Activated T-cell treated with anti-CD3 and anti-CD28 coated beads, Interleukin-2, amount 50 U/mL, for 24 hours (primary cell): ENCODE measurements around the gene SRRM3.
"Not testable (repeated sequence)": the region's sequence is repeated elsewhere in the genome, so short reads cannot be mapped to it uniquely, and the experiment has no call there.

Source experiments
- DNase-seq: peaks from one replicate; pipeline ENCODE4 v3.0.0-alpha.2; 2020
- H3K27ac Mint-ChIP-seq: 2 replicates; pipeline ENCODE4 v1.8.0; 2020; ENCODE audit warnings: mild to moderate bottlenecking, mixed read lengths
- H3K27me3 Mint-ChIP-seq: 2 replicates; pipeline ENCODE4 v1.8.0; 2020; ENCODE audit warnings: mixed read lengths
- H3K36me3 Mint-ChIP-seq: 2 replicates; pipeline ENCODE4 v1.8.0; 2020; ENCODE audit warnings: low read depth, mixed read lengths
- H3K4me1 Mint-ChIP-seq: 2 replicates; pipeline ENCODE4 v1.8.0; 2020; ENCODE audit warnings: low read depth, mixed read lengths
- H3K4me3 Mint-ChIP-seq: 2 replicates; pipeline ENCODE4 v1.8.0; 2020; ENCODE audit warnings: mild to moderate bottlenecking, moderate library complexity, mixed read lengths
- H3K9me3 Mint-ChIP-seq: 2 replicates; pipeline ENCODE4 v1.8.0; 2020; ENCODE audit warnings: mixed read lengths

Gene SRRM3

GRCh38 chr7:76173566-76174205 is 28.0 kb upstream of the SRRM3 start:
- Mint-ChIP-seq H3K27ac (no peak overlapping the region), H3K9me3 (no peaks in the 10 kb centered on the region), H3K4me1 (peaks cover 7% of the 10 kb centered on the region), H3K27me3 (no peaks in the 10 kb centered on the region), H3K4me3 (no peak overlapping the region), H3K36me3 (no peaks in the 10 kb centered on the region)
- DNase-seq, result no peak

DNA sequence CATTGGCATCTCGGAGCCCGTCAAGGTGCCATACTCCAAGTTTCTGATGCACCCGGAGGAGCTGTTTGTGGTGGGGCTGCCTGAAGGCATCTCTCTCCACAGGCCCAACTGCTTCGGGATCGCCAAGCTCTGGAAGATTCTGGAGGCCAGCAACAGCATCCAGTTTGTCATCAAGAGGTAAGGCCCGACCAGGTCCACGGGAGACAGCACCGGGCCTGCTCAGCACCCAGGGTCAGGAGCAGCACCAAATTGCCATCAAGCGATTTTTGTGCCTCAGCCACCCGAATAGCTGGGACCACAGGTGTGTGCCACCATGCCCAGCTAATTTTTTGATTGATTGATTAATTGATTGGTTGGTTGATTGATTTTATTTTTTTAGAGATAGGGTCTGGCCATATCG is 24.7 kb upstream of the SRRM3 start:
- H3K9me3 Mint-ChIP-seq, H3K36me3 Mint-ChIP-seq, H3K27ac Mint-ChIP-seq, DNase-seq, H3K27me3 Mint-ChIP-seq, H3K4me1 Mint-ChIP-seq, H3K4me3 Mint-ChIP-seq: not testable (repeated sequence)

DNA sequence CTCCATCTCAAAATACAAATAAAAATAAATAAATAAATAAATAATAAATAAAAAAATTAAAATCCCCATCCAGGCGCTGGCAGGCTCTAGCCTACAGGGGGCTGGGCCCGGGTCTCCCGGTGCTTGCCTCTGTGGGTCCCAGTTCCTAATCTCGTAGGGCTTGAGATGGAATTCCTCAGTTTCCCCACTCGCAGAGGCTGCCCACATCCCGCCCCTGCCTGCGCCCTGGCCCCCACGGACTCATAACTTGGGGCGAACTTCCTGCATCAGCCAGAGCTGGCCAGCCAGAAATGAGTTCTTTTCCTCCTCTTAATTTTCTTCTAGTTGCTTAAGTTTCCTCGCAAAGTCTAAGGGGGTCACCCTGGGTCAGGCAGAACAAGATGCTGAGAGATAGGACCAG is 22.0 kb upstream of the SRRM3 start:
- Mint-ChIP-seq H3K27ac (no peak overlapping the region), H3K4me3 (no peak overlapping the region), H3K36me3 (no peaks in the 10 kb centered on the region), H3K4me1 (peaks cover 4% of the 10 kb centered on the region), H3K9me3 (no peaks in the 10 kb centered on the region), H3K27me3 (no peaks in the 10 kb centered on the region)
- DNase-seq, result no peak

DNA sequence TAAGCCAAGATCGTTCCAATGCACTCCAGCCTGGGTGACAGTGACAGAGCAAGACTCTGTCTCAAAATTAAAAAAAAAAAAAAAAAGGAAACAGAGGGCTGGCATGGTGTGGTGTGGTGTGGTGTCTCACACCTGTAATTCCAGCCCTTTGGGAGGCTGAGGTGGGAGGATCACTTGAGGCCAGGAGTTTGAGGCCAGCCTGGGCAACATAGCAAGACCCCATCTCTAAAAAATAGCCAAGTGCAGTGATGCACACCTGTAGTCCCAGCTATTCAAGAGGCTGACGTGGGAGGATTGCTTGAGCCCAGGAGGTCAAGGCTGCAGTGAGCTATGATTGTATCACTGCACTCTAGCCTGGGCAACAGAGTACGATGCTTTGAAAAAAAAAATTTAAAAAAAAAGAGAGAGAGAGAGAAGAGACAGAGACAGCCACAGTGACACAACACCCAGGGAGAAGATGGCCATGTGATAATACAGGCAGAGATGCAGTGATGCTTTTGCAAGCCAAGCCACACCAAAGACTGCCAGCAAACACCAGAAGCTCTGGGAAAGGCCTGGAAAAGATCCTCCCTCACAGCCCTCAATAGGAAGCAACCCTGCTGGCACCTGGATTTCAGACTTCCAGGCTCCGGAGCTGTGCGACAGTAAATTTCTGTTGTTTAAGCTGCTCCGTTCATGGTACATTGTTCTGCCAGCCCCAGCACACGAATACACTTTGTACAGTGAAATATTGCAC is 19.3 kb upstream of the SRRM3 start:
- peaks cover 4% of the 10 kb centered on the region for H3K4me1 Mint-ChIP-seq
- H3K4me3 Mint-ChIP-seq, result no peak overlapping the region
- H3K27ac Mint-ChIP-seq, result no peak overlapping the region
- no peaks in the 10 kb centered on the region for H3K36me3 Mint-ChIP-seq
- no peak for DNase-seq
- H3K9me3 Mint-ChIP-seq, result no peaks in the 10 kb centered on the region
- no peaks in the 10 kb centered on the region for H3K27me3 Mint-ChIP-seq

- Mint-ChIP-seq H3K36me3 (no peaks in the 10 kb centered on the region), H3K27ac (no peak overlapping the region), H3K27me3 (no peaks in the 10 kb centered on the region), H3K4me3 (no peak overlapping the region), H3K9me3 (no peaks in the 10 kb centered on the region), H3K4me1 (no peaks in the 10 kb centered on the region)
- DNase-seq, result no peak
These were observed 16.4 kb upstream of the SRRM3 start for GRCh38 chr7:76185187-76185896.

DNA sequence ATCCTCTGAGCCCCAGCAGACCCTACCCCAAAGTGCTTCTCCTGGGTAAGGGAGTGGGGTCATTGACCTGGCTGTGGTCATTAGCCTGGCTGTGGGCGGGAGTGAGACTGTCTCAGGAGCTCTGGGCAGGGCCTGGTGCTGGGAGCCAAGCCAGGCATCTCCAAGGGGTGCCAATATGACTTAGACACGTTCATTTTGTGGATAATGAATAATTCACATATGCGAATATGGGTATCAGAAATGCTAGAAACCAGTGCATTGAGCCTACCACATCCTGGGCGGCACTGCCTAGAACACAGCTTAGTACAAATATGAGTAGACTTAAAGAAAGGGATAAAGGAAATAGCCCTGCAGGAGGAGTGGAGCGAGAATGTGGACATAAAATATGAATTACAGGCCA is 14.4 kb upstream of the SRRM3 start:
- Mint-ChIP-seq H3K27me3 (no peaks in the 10 kb centered on the region), H3K9me3 (no peaks in the 10 kb centered on the region), H3K36me3 (no peaks in the 10 kb centered on the region), H3K4me3 (no peak overlapping the region), H3K4me1 (no peaks in the 10 kb centered on the region), H3K27ac (no peak overlapping the region)
- DNase-seq, result no peak

DNA sequence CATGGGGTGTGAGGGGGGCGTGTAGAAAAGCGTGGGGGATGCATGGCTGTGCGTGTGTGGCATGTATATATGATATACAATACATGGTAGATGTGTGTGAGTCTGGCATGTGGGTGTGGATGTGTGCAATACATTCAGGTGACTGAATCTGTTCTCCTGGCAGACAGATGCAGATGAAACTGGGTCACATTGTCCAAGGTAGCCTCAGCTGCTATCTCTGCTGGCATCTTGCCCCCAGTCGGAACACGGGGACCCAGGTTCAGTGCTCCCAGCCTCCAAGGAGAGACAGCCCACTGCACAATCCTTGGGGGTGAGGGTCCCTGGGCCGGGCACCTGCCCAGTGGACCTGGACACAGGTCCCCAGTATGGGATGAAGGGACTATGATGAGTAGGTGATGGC is 12.4 kb upstream of the SRRM3 start:
- H3K4me1 Mint-ChIP-seq, result no peaks in the 10 kb centered on the region
- H3K36me3 Mint-ChIP-seq, result no peaks in the 10 kb centered on the region
- DNase-seq, result no peak
- no peaks in the 10 kb centered on the region for H3K9me3 Mint-ChIP-seq
- H3K4me3 Mint-ChIP-seq, result no peak overlapping the region
- peaks cover 3% of the 10 kb centered on the region for H3K27me3 Mint-ChIP-seq
- H3K27ac Mint-ChIP-seq, result no peak overlapping the region

DNA sequence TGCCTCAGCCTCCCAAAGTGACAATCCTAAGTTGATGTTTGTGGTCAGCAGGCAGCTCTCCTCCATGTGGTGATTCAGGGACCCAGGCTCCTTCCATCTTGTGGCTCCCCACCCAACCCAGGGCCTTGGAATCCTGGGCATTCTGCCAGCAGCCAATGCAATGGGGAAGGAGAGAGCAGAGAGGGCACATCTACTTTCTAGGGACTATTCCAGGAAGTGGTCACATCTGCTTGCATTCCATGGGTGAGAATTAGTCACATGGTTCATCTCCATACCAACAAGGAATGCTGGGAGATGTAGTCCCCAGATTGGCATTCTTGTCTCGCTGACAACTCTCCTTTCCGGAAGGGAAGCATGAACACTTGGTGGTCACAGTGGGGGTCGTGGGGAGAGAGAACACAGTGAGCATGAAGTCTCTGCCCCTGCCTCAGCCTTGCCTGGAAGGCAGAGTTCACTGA is 9.9 kb upstream of the SRRM3 start:
- peaks cover 15% of the 10 kb centered on the region for H3K27me3 Mint-ChIP-seq
- no peak overlapping the region for H3K27ac Mint-ChIP-seq
- no peaks in the 10 kb centered on the region for H3K9me3 Mint-ChIP-seq
- DNase-seq, result no peak
- H3K4me1 Mint-ChIP-seq, result no peaks in the 10 kb centered on the region
- no peak overlapping the region for H3K4me3 Mint-ChIP-seq
- no peaks in the 10 kb centered on the region for H3K36me3 Mint-ChIP-seq

- no peaks in the 10 kb centered on the region for H3K9me3 Mint-ChIP-seq
- no peaks in the 10 kb centered on the region for H3K36me3 Mint-ChIP-seq
- DNase-seq, result no peak
- no peak overlapping the region for H3K27ac Mint-ChIP-seq
- no peaks in the 10 kb centered on the region for H3K4me1 Mint-ChIP-seq
- H3K27me3 Mint-ChIP-seq, result peaks cover 21% of the 10 kb centered on the region
- no peak overlapping the region for H3K4me3 Mint-ChIP-seq
These were observed 8.2 kb upstream of the SRRM3 start for GRCh38 chr7:76193466-76193865.

GRCh38 chr7:76193883-76194282 is 7.8 kb upstream of the SRRM3 start:
- H3K36me3 Mint-ChIP-seq, result no peaks in the 10 kb centered on the region
- no peak overlapping the region for H3K27ac Mint-ChIP-seq
- H3K4me3 Mint-ChIP-seq, result no peak overlapping the region
- H3K27me3 Mint-ChIP-seq, result peaks cover 23% of the 10 kb centered on the region
- no peaks in the 10 kb centered on the region for H3K9me3 Mint-ChIP-seq
- no peaks in the 10 kb centered on the region for H3K4me1 Mint-ChIP-seq
- no peak for DNase-seq

DNA sequence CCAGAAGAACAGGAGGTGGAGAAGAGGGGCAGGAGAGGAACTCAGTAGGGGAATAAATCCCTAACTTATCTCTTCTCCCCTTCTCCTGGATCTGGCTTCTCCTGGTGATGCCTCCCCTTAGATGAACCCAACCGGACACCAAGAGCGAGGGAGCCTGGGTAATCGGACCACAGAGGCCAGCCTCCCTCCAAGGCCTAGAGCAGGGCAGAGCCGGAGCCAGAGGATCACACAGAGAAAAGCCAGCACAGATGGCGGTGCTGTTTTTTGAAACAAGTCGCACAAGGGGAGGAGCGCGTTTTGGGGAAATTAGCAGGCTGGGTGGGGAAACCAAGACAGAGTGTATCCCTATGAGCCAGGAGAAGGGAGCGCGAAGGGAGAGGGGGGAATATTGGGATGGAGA is 4.9 kb upstream of the SRRM3 start:
- peaks cover 34% of the 10 kb centered on the region for H3K27me3 Mint-ChIP-seq
- no peaks in the 10 kb centered on the region for H3K36me3 Mint-ChIP-seq
- no peak for DNase-seq
- no peak overlapping the region for H3K4me3 Mint-ChIP-seq
- H3K9me3 Mint-ChIP-seq, result no peaks in the 10 kb centered on the region
- H3K27ac Mint-ChIP-seq, result no peak overlapping the region
- no peaks in the 10 kb centered on the region for H3K4me1 Mint-ChIP-seq

GRCh38 chr7:76198202-76198601 is 3.5 kb upstream of the SRRM3 start:
- Mint-ChIP-seq H3K9me3 (no peaks in the 10 kb centered on the region), H3K36me3 (no peaks in the 10 kb centered on the region), H3K4me3 (no peak overlapping the region), H3K4me1 (no peaks in the 10 kb centered on the region), H3K27me3 (peaks cover 41% of the 10 kb centered on the region), H3K27ac (no peak overlapping the region)
- DNase-seq, result no peak

GRCh38 chr7:76202666-76203030 is 952 bp downstream of the SRRM3 start:
- DNase-seq, result no peak
- H3K36me3 Mint-ChIP-seq, result no peaks in the 10 kb centered on the region
- H3K4me1 Mint-ChIP-seq, result no peaks in the 10 kb centered on the region
- H3K27me3 Mint-ChIP-seq, result peaks cover 39% of the 10 kb centered on the region
- H3K4me3 Mint-ChIP-seq, result no peak overlapping the region
- H3K27ac Mint-ChIP-seq, result no peak overlapping the region
- no peaks in the 10 kb centered on the region for H3K9me3 Mint-ChIP-seq

DNA sequence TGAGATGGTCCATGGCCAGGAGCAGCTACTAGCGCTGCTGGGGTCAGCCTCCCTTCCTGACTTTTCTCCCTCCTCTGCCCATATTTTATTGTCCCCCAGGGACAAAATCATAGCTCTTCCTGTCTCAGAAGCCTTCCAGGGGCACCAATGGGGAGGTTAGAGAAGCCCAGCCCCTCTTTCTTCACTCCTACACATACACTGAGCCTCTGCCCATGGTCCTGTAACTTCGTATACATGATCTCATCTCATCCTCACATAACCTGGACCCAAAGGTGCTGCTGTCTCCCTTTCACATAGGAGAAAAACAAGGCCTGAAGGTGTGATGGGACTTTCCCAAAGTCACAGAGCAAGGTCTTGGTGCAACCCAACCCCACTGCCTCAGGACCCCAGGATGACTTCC is 2.5 kb downstream of the SRRM3 start:
- Mint-ChIP-seq H3K27me3 (peaks cover 29% of the 10 kb centered on the region), H3K36me3 (no peaks in the 10 kb centered on the region), H3K27ac (no peak overlapping the region), H3K4me1 (no peaks in the 10 kb centered on the region), H3K9me3 (no peaks in the 10 kb centered on the region), H3K4me3 (no peak overlapping the region)
- no peak for DNase-seq

DNA sequence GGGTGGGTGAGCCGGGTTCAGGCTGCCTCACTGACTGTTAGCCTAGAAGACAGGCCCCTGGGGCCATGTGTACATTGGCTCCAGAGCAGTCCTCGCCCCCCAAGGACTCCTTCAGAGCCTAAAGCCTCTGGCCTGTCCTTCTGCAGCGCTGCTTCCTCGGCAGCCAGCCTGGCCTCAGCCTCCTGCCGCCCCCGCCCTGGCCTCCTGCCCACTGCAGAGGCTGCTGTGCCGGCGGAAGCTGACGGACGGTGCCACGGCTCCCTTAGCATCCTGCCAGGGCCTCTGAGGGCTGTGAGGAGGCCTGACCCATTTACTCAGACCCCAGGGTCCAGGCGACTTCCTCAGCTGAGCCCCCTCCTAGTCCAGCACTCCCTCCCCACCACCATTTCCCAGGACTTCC is 4.9 kb downstream of the SRRM3 start:
- DNase-seq, result no peak
- no peaks in the 10 kb centered on the region for H3K36me3 Mint-ChIP-seq
- no peaks in the 10 kb centered on the region for H3K4me1 Mint-ChIP-seq
- H3K4me3 Mint-ChIP-seq, result no peak overlapping the region
- no peaks in the 10 kb centered on the region for H3K9me3 Mint-ChIP-seq
- no peak overlapping the region for H3K27ac Mint-ChIP-seq
- peaks cover 21% of the 10 kb centered on the region for H3K27me3 Mint-ChIP-seq
